Panc1 (cell line): ENCODE results near the gene ADAMTSL2.

Experiments used
- CTCF ChIP-seq: fragments of 450-650 bp; IDR thresholded peaks from 2 replicates; pipeline ENCODE4 v1.5.1; 2017; ENCODE audit warnings: mild to moderate bottlenecking
- POLR2AphosphoS5 ChIP-seq: IDR thresholded peaks from 2 replicates; pipeline ENCODE4 v1.6.1; 2012; ENCODE audit warnings: mild to moderate bottlenecking, low read depth, low read length, moderate library complexity
- REST ChIP-seq, 2 experiments: IDR thresholded peaks; 2 replicates each; pipeline ENCODE4 v1.6.1; 2011 to 2012; ENCODE audit warnings: low read depth in 2 of 2, control low read depth in 1 of 2, low read length in 1 of 2, mild to moderate bottlenecking in 1 of 2, moderate library complexity in 1 of 2; ENCODE audit not compliant: insufficient read depth in 1 of 2
- SIN3A ChIP-seq: IDR thresholded peaks from 2 replicates; pipeline ENCODE4 v1.6.1; 2012; ENCODE audit warnings: low read depth, mild to moderate bottlenecking, low read length, moderate library complexity, borderline replicate concordance; ENCODE audit not compliant: insufficient read depth
- TCF7L2 ChIP-seq: IDR thresholded peaks from 2 replicates; pipeline ENCODE4 v1.6.1; 2011; ENCODE audit warnings: mild to moderate bottlenecking, low read depth, low read length, inconsistent platforms

- no peak for TF ChIP-seq CTCF
- no peak for TF ChIP-seq TCF7L2
- no peak for TF ChIP-seq POLR2AphosphoS5
- TF ChIP-seq SIN3A: no peak
- no peak for TF ChIP-seq REST (IDR thresholded peaks at IDR 0.05; ENCODE audit: insufficient read depth in 1 of 2, low read depth in 2 of 2, low read length in 1 of 2)
These were observed 19.3 kb upstream of the ADAMTSL2 start for GRCh38 chr9:133515240-133515610.
